Calu3 (cell line): Measurements from ENCODE around the gene NPHS1. TPM values are rescaled to one million over a fixed set of nuclear protein-coding genes. Genes with fewer than 3 reads are reported as not detected.

Source experiments
- BruUV-seq: library from RNA; stranded (reverse); fragments of 400-500 nt; replicated peaks from 2 replicates; lab custom pipeline; 2021; lab: Mats Ljungman, UMichigan
- CTCF ChIA-PET: fragments of 300-600 bp; sonication (Branson Sonifier 250); formaldehyde crosslinking; loops from one replicate; lab custom pipeline; 2022; ENCODE audit warnings: antibody characterized with exemption; lab: Charles Lee
- DNase-seq: peaks from one replicate; pipeline ENCODE4 v3.0.0; 2022
- H3K27ac Mint-ChIP-seq: one replicate; pipeline ENCODE4 v1.8.0; 2022; ENCODE audit warnings: mixed read lengths; ENCODE audit not compliant: unreplicated experiment
- H3K27me3 Mint-ChIP-seq: one replicate; pipeline ENCODE4 v1.8.0; 2022; ENCODE audit warnings: mixed read lengths; ENCODE audit not compliant: unreplicated experiment
- H3K36me3 Mint-ChIP-seq: one replicate; pipeline ENCODE4 v1.8.0; 2022; ENCODE audit warnings: mild to moderate bottlenecking, moderate library complexity, mixed read lengths; ENCODE audit not compliant: insufficient read depth, unreplicated experiment
- H3K4me1 Mint-ChIP-seq: one replicate; pipeline ENCODE4 v1.8.0; 2022; ENCODE audit warnings: mild to moderate bottlenecking, low read depth, mixed read lengths; ENCODE audit not compliant: unreplicated experiment
- H3K4me3 Mint-ChIP-seq: one replicate; pipeline ENCODE4 v1.8.0; 2022; ENCODE audit warnings: mild to moderate bottlenecking, low read depth, moderate library complexity, mixed read lengths; ENCODE audit not compliant: unreplicated experiment
- H3K9me3 Mint-ChIP-seq: one replicate; pipeline ENCODE4 v1.8.0; 2022; ENCODE audit warnings: low read depth, mixed read lengths; ENCODE audit not compliant: unreplicated experiment
- intact Hi-C: fragments of 100-400 bp; cut with micrococcal nuclease; formaldehyde crosslinking; loops from one replicate; pipeline ENCODE4 v1.10.0; 2022; ENCODE audit not compliant: unreplicated experiment
- total RNA-seq: library from RNA; stranded (reverse); gene quantifications from 2 replicates; pipeline ENCODE4 v1.2.3, GENCODE V29; 2022
- TF ChIP-seq, protein P1 (sequence below): fragments of 200-600 bp; IDR thresholded peaks from one replicate; pipeline ENCODE4 v1.8.0; 2022; ENCODE audit warnings: antibody characterized with exemption; ENCODE audit not compliant: unreplicated experiment

Gene NPHS1
- total RNA-seq, 1 experiment from 2014 or later, result not detected

DNA sequence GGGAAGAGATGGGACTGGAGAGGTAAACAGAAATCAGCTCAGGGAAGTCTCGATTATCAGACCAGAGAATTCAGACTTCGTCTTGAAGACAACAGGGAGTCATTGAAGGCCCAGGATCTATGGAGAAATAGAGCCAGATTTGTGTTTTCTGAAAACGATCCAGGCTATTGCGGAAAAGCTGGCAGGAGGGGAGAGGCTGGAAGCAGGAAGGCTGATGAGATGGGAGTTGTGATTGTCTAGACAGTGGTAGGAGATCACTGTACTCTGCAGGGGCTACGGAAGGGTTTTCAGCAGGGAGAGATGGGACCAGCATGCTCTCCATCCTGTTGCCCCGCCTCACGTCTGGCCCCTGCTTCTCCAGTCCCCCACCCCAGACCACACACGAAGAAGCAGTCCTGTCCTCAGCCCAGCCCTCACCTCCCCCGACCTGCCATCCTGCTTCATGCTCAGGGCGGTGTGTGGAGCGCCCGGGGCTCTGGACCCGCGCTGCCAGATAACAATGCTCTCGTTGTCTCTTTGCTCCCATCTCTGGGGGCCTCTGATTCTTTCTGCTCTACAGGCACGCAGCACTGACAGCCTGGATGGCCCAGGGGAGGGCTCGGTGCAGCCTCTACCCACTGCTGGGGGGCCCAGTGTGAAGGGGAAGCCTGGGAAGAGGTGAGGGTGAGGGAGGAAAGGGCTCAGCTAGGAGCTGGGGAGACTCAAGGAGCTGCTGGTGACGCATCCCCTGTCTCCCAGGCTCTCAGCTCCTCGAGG, 75.0 kb downstream of the NPHS1 start:
- Mint-ChIP-seq H3K27ac (no peak overlapping the region), H3K27me3 (no peaks in the 10 kb centered on the region), H3K4me3 (no peak overlapping the region), H3K9me3 (no peaks in the 10 kb centered on the region), H3K36me3 (peaks cover 11% of the 10 kb centered on the region), H3K4me1 (peaks cover 13% of the 10 kb centered on the region)
- TF ChIP-seq, protein P1, sequence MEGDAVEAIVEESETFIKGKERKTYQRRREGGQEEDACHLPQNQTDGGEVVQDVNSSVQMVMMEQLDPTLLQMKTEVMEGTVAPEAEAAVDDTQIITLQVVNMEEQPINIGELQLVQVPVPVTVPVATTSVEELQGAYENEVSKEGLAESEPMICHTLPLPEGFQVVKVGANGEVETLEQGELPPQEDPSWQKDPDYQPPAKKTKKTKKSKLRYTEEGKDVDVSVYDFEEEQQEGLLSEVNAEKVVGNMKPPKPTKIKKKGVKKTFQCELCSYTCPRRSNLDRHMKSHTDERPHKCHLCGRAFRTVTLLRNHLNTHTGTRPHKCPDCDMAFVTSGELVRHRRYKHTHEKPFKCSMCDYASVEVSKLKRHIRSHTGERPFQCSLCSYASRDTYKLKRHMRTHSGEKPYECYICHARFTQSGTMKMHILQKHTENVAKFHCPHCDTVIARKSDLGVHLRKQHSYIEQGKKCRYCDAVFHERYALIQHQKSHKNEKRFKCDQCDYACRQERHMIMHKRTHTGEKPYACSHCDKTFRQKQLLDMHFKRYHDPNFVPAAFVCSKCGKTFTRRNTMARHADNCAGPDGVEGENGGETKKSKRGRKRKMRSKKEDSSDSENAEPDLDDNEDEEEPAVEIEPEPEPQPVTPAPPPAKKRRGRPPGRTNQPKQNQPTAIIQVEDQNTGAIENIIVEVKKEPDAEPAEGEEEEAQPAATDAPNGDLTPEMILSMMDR, result no peak
- BruUV-seq, result no TSS peak
- intact Hi-C loops, result no loop called here
- CTCF ChIA-PET, result interaction anchor here (0.8 kb wide), 1 partner anchor 15 kb away, joined by 4 read pairs; no protein-coding TSS in a partner anchor
- no peak for DNase-seq

GRCh38 chr19:35776102-35776788, 76.1 kb downstream of the NPHS1 start:
- TF ChIP-seq, protein P1, result no peak
- BruUV-seq, result TSS peak; percentile 47
- Mint-ChIP-seq H3K4me3 (peak overlapping the region; percentile 69), H3K36me3 (peaks cover 11% of the 10 kb centered on the region), H3K27ac (peak overlapping the region; percentile 6), H3K9me3 (no peaks in the 10 kb centered on the region), H3K4me1 (peaks cover 13% of the 10 kb centered on the region), H3K27me3 (no peaks in the 10 kb centered on the region)
- CTCF ChIA-PET, result no interaction called here
- intact Hi-C loops, result no loop called here
- DNase-seq, result no peak

Other genes starting within 250 kb of the NPHS1 start
- 35.3 and 38.0 TPM in 2 replicates for gene HAUS5, start 239.8 kb downstream of the NPHS1 start, total RNA-seq
- 148 and 162 TPM in 2 replicates for gene RBM42, start 223.5 kb downstream of the NPHS1 start, total RNA-seq
- gene ETV2, start 210.8 kb downstream of the NPHS1 start, total RNA-seq, result 1.3 TPM in 1 of 2 replicates, not detected in the other
- 488 and 497 TPM in 2 replicates for gene COX6B1, start 204.2 kb downstream of the NPHS1 start, total RNA-seq
- gene UPK1A, start 186.0 kb downstream of the NPHS1 start, total RNA-seq, result not detected in 2 replicates
- not detected in 2 replicates for gene ZBTB32, start 147.9 kb downstream of the NPHS1 start, total RNA-seq
- gene KMT2B, start 134.5 kb downstream of the NPHS1 start, total RNA-seq, result 65.2 and 65.3 TPM in 2 replicates
- 9.2 and 9.9 TPM in 2 replicates for gene IGFLR1, start 110.1 kb downstream of the NPHS1 start, total RNA-seq
- 15.1 and 16.2 TPM in 2 replicates for gene U2AF1L4, start 107.1 kb downstream of the NPHS1 start, total RNA-seq
- gene PSENEN, start 106.9 kb downstream of the NPHS1 start, total RNA-seq, result 114 and 126 TPM in 2 replicates
- 12.4 and 15.9 TPM in 2 replicates for gene LIN37, start 103.9 kb downstream of the NPHS1 start, total RNA-seq
- 0.71 and 0.93 TPM in 2 replicates for gene HSPB6, start 95.5 kb downstream of the NPHS1 start, total RNA-seq
- 70.3 and 70.7 TPM in 2 replicates for gene PROSER3, start 94.3 kb downstream of the NPHS1 start, total RNA-seq
- gene ARHGAP33, start 76.9 kb downstream of the NPHS1 start, total RNA-seq, result 16.8 and 27.0 TPM in 2 replicates
- gene PRODH2, start 39.7 kb downstream of the NPHS1 start, total RNA-seq, result not detected in 2 replicates
- gene KIRREL2, start 4.4 kb upstream of the NPHS1 start, total RNA-seq, result 0.17 and 0.26 TPM in 2 replicates
- gene APLP1, start 16.1 kb upstream of the NPHS1 start, total RNA-seq, result 11.5 and 15.8 TPM in 2 replicates
- gene NFKBID, start 48.0 kb upstream of the NPHS1 start, total RNA-seq, result 14.9 and 15.6 TPM in 2 replicates
- not detected in 2 replicates for gene HCST, start 50.0 kb upstream of the NPHS1 start, total RNA-seq
- not detected in 2 replicates for gene TYROBP, start 55.8 kb upstream of the NPHS1 start, total RNA-seq
- gene LRFN3, start 83.9 kb upstream of the NPHS1 start, total RNA-seq, result 15.2 and 18.5 TPM in 2 replicates
- gene SDHAF1, start 142.7 kb upstream of the NPHS1 start, total RNA-seq, result 16.9 and 17.1 TPM in 2 replicates
- gene SYNE4, start 156.3 kb upstream of the NPHS1 start, total RNA-seq, result 19.7 and 23.5 TPM in 2 replicates
- gene ALKBH6, start 161.7 kb upstream of the NPHS1 start, total RNA-seq, result 52.6 and 56.7 TPM in 2 replicates
- 3.1 and 3.5 TPM in 2 replicates for gene CLIP3, start 180.4 kb upstream of the NPHS1 start, total RNA-seq
- gene THAP8, start 201.8 kb upstream of the NPHS1 start, total RNA-seq, result 3.2 and 3.3 TPM in 2 replicates
- 25.5 and 29.6 TPM in 2 replicates for gene WDR62, start 202.4 kb upstream of the NPHS1 start, total RNA-seq